Epithelial cell of esophagus (primary cell): ENCODE results near the gene RASD1.

Experiments used
- DNase-seq: peaks from one replicate; pipeline ENCODE4 v3.0.0; 2010; ENCODE audit warnings: low read depth
- H3K4me3 ChIP-seq: 2 replicates; pipeline ENCODE4 v1.5.1; 2011; ENCODE audit warnings: mild to moderate bottlenecking, low read length, control low read depth
- TF ChIP-seq, protein P1 (sequence below): IDR thresholded peaks from 2 replicates; pipeline ENCODE4 v1.5.1; 2011; ENCODE audit warnings: low read depth, mild to moderate bottlenecking, low read length, control low read depth, inconsistent platforms; ENCODE audit not compliant: insufficient read depth; ENCODE audit errors: missing control alignments

RASD1 gene

DNA sequence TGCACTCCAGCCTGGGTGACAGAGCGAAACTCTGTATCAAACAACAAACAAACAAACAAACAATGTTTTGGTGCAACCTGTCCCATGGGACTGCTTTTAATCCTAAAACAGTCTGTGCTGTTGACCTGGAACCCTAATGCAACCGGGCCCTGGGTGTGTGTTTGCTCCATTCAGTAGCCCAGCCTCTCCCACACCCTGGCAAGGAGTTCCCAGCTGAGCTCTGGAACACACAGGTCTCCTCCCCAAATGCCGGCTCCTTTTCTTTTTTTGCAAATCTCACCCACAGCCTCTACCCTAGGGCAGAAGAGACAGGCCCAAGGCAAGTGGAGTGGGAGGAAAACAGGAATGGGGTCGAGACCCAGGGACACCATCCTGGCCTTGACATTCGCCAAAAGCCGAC is 29.8 kb upstream of the RASD1 start:
- no peak overlapping the region for H3K4me3 ChIP-seq
- no peak for DNase-seq
- TF ChIP-seq, protein P1, sequence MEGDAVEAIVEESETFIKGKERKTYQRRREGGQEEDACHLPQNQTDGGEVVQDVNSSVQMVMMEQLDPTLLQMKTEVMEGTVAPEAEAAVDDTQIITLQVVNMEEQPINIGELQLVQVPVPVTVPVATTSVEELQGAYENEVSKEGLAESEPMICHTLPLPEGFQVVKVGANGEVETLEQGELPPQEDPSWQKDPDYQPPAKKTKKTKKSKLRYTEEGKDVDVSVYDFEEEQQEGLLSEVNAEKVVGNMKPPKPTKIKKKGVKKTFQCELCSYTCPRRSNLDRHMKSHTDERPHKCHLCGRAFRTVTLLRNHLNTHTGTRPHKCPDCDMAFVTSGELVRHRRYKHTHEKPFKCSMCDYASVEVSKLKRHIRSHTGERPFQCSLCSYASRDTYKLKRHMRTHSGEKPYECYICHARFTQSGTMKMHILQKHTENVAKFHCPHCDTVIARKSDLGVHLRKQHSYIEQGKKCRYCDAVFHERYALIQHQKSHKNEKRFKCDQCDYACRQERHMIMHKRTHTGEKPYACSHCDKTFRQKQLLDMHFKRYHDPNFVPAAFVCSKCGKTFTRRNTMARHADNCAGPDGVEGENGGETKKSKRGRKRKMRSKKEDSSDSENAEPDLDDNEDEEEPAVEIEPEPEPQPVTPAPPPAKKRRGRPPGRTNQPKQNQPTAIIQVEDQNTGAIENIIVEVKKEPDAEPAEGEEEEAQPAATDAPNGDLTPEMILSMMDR, result no peak

DNA sequence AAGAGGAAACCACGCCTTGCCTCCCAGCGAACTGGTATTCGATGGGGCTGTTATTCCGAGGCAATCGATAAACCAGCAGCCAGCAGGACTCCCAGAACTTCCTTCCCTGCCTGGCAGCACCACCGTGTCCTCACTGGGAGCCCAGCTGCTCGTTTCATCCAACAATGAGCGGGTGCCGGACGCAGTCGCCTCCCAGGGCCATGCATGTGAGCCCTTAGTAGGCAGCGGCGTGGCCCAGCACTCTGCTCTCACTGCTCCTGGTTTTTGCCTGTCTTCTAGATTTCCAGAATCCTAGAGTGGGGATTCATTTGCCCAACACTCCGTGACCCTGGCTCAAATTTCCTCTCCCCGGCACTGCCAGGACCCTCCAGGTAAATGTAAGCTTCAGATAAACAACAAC is 29.1 kb upstream of the RASD1 start:
- DNase-seq, result no peak
- TF ChIP-seq, protein P1, result no peak
- H3K4me3 ChIP-seq, result no peak overlapping the region

DNA sequence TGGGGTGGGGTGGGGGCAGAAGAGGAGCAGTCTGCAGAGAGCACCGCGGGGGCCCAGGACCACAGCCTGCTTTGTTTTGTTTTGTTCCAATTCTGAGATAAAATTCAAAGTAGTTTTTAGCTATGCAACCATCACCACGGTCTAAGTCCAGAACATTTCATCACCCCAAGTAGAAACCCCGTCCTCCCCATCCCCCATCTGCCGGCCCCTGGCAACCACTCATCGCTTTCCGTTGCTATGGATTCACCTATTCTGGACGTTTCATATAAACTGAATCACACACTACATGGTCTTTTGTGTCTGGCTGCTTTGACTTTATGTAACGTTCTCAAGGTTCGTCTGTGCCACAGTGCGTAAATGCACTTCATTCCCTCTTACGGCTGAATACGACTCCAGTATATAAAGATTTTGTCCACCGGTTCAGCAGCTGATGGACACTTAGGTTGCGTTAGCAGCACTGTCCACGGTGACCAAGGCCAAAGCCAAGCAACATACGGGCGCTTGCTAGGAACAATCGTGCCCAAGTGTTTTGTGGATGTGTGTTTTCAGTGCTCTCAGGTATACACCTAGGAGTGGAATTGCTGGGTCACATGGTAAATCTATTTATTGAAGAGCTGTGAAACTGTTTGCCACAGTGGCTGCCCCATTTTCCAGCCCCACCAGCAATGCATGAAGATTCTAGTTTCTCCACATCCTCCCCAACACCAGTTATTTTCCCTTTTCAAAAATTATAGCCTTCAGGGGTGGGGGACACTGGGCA is 27.7 kb upstream of the RASD1 start:
- no peak overlapping the region for H3K4me3 ChIP-seq
- TF ChIP-seq, protein P1, result no peak
- no peak for DNase-seq

DNA sequence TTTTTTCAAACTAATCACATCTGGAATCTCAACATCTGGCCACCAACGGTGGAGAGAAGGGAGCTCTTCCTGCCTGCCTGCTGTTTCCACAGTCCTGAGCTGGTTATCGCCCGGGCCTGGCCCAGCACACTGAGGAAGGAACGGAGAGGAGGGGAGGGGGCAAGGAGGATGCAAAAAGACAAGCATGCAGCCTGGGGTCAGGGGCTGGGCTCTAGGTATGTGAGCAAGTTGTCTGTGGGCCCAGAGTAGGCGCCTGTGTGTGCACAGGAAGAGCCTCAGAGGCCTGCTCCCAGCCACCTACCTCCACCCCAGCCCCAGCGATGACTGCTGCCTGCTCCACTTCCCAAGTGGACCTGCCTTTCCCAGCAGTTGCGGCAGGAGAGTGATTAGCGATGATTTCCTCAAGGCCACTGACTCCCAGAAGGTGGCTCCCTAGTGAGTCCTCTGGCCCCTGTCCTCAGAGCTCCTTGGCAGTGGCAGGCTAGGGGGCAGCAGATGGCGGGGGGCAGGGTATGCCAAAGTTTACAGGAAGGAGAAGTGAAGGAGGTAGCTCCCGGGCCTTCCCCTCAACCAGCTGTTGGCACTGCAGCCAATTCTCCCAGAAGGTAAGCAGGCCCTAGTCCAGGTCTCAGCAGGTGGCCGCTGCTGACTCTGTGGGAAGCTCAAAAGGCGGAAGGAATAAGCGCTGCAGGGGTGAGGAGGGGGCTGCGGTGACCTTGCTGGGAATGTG is 27.0 kb upstream of the RASD1 start:
- TF ChIP-seq, protein P1, result no peak

DNA sequence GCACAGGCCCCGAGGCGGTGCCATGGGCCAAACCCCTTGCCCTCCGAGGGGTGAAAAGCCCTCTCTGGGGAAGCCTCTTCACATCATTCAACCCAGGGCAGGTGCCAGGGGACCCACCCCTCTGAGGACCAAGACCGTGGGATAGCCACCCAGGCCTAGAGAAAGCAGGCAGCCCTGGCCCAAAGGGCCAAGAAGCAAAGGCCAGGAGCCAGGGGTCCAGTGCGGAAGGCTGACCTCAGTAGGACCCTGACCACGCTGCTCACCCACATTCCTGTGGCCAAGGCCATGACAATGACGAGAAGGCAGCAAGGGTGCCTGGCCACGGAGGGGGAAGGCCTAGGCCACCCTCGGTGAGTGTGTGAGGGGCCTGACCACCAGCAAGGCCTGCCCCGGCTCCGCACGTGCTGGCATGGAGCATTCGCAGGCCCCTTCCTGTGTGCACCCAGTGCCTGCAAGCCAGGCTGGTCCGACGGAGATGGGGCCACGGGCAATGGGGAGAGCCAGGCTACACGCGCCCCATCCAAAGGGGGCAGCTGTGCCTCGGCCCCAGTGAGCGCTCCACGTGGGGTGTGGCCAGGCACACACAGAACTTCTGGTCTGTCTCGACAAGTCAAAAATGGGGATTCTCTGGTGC is 24.5 kb upstream of the RASD1 start:
- TF ChIP-seq, protein P1, result no peak
- DNase-seq, result no peak
- H3K4me3 ChIP-seq, result no peak overlapping the region

More for the DNA sequence above, 27.0 kb upstream of the RASD1 start:
- no peak for DNase-seq
- H3K4me3 ChIP-seq, result no peak overlapping the region

DNA sequence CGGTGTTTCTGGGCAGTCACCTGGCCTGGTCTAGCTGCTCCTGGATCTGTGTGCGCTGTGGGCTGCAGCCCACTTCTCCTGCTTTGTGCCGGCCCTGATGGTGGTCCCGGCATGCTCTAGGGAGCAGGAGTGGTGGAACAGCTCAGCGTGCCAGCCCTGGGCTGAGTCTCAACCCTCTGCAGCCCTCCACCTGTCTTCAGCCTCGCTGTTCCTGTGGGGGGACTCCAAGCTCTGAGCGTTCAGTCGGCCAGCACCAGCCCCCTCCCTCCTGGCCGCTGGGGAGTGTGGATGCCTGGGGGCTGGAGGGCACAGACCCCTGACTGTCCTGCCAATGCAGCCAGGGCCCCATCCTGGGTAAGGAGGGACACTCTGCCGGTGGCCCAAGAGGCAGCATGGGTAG is 23.7 kb upstream of the RASD1 start:
- DNase-seq, result no peak
- TF ChIP-seq, protein P1, result no peak
- H3K4me3 ChIP-seq, result no peak overlapping the region
